T-cell (primary cell): ENCODE results near the gene NAP1L5. TPM values are rescaled to one million over a fixed set of nuclear protein-coding genes. Genes with fewer than 3 reads are reported as not detected.

Experiments used
- ATAC-seq, 4 experiments: fragments of 200-7000 bp in 3 of 4; fragments of 150-1000 bp in 1 of 4; cut with Tn5 transposase; replicated peaks in 1 of 4; 1 replicate in 3 of 4; 2 replicates in 1 of 4; pipeline ENCODE4 v1.10.0; 2021; ENCODE audit warnings: moderate library complexity in 3 of 4, mild to moderate bottlenecking in 2 of 4, moderate number of reproducible peaks in 1 of 4
- CTCF ChIA-PET, 2 donors: fragments of 300-600 bp; sonication (Branson Sonifier 250); formaldehyde crosslinking; loops; one replicate each; lab custom pipeline; 2022; ENCODE audit warnings: antibody characterized with exemption in 2 of 2; lab: Charles Lee
- POLR2A ChIA-PET, 2 donors: fragments of 300-600 bp; sonication (Branson Sonifier 250); formaldehyde crosslinking; loops; one replicate each; lab custom pipeline; 2022; ENCODE audit warnings: antibody characterized with exemption in 2 of 2; lab: Charles Lee
- DNase-seq, 35 experiments: peaks; one replicate each; pipeline versions ENCODE4 v3.0.0 to v3.0.0-alpha.2; 2013 to 2023
- H3K27ac ChIP-seq: one replicate; pipeline ENCODE4 v1.5.1; 2013; ENCODE audit warnings: low read length
- H3K27me3 ChIP-seq, 2 experiments: replicated peaks in 1 of 2; 1 replicate in 1 of 2; 2 replicates in 1 of 2; pipeline versions ENCODE4 v1.6.1 to v1.7.0; 2013; ENCODE audit warnings: low read length in 1 of 2, mixed read lengths in 1 of 2; ENCODE audit not compliant: control insufficient read depth in 2 of 2, insufficient read depth in 2 of 2; ENCODE audit errors: extremely low read depth in 1 of 2
- H3K36me3 ChIP-seq, 2 donors: 1 replicate in 1 of 2; 2 replicates in 1 of 2; pipeline versions ENCODE4 v1.6.1 to v1.7.0; 2013; ENCODE audit warnings: low read length in 1 of 2; ENCODE audit not compliant: control insufficient read depth in 2 of 2, insufficient read depth in 1 of 2; ENCODE audit errors: extremely low read depth in 1 of 2
- H3K4me1 ChIP-seq, 2 experiments: 1 replicate in 1 of 2; 2 replicates in 1 of 2; pipeline versions ENCODE4 v1.6.1 to v1.7.0; 2013; ENCODE audit warnings: low read length in 2 of 2, mixed read lengths in 1 of 2; ENCODE audit not compliant: insufficient read depth in 2 of 2, control insufficient read depth in 1 of 2; ENCODE audit errors: extremely low read depth in 1 of 2
- H3K4me3 ChIP-seq, 2 donors: 1 replicate in 1 of 2; 2 replicates in 1 of 2; pipeline versions ENCODE4 v1.5.1 to v1.7.0; 2013; ENCODE audit warnings: mild to moderate bottlenecking in 2 of 2, low read length in 1 of 2, moderate library complexity in 1 of 2; ENCODE audit not compliant: control insufficient read depth in 1 of 2; ENCODE audit errors: extremely low read depth in 1 of 2
- H3K9me3 ChIP-seq: 2 replicates; pipeline ENCODE4 v1.7.0; 2013
- H3K27ac Mint-ChIP-seq, 2 donors: one replicate each; pipeline ENCODE4 v1.8.0; 2020 to 2021; ENCODE audit warnings: mild to moderate bottlenecking in 2 of 2, mixed read lengths in 2 of 2
- H3K27me3 Mint-ChIP-seq, 2 donors: one replicate each; pipeline ENCODE4 v1.8.0; 2021 to 2022; ENCODE audit warnings: mixed read lengths in 2 of 2
- H3K36me3 Mint-ChIP-seq: one replicate; pipeline ENCODE4 v1.8.0; 2021; ENCODE audit warnings: mixed read lengths
- H3K4me1 Mint-ChIP-seq, 3 donors: one replicate each; pipeline ENCODE4 v1.8.0; 2020 to 2022; ENCODE audit warnings: mixed read lengths in 3 of 3, mild to moderate bottlenecking in 1 of 3
- H3K4me3 Mint-ChIP-seq, 3 donors: one replicate each; pipeline ENCODE4 v1.8.0; 2020 to 2022; ENCODE audit warnings: mild to moderate bottlenecking in 3 of 3, mixed read lengths in 3 of 3, moderate library complexity in 3 of 3
- H3K9me3 Mint-ChIP-seq, 3 donors: one replicate each; pipeline ENCODE4 v1.8.0; 2020 to 2022; ENCODE audit warnings: mixed read lengths in 3 of 3
- WGBS: methylation state at CpG from one replicate; pipeline ENCODE4 v1.1.5; 2013; ENCODE audit warnings: missing lambda C conversion rate; ENCODE audit not compliant: insufficient coverage; 5-methylcytosine and 5-hydroxymethylcytosine counted together
- total RNA-seq, 35 experiments: library from RNA in 6 of 35; stranded (reverse) in 6 of 35; fragments of 120-200 nt in 1 of 35; gene quantifications; one replicate each; pipeline versions ENCODE4 v1.2.1 to v1.2.4 and lab custom pipeline; 2013 to 2026

NAP1L5 gene, protein sequence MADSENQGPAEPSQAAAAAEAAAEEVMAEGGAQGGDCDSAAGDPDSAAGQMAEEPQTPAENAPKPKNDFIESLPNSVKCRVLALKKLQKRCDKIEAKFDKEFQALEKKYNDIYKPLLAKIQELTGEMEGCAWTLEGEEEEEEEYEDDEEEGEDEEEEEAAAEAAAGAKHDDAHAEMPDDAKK
- total RNA-seq (10 to 100 TPM in 2 of 5 donors, 1 to 10 TPM in 3; 1.2 to 10.4 (median 2.3) TPM), total RNA-seq (lab: John Stamatoyannopoulos, UW) (1.5 to 35.0 (median 4.8) reads per million in 29 experiments)
- total RNA-seq (2013), result 6.8 TPM

DNA sequence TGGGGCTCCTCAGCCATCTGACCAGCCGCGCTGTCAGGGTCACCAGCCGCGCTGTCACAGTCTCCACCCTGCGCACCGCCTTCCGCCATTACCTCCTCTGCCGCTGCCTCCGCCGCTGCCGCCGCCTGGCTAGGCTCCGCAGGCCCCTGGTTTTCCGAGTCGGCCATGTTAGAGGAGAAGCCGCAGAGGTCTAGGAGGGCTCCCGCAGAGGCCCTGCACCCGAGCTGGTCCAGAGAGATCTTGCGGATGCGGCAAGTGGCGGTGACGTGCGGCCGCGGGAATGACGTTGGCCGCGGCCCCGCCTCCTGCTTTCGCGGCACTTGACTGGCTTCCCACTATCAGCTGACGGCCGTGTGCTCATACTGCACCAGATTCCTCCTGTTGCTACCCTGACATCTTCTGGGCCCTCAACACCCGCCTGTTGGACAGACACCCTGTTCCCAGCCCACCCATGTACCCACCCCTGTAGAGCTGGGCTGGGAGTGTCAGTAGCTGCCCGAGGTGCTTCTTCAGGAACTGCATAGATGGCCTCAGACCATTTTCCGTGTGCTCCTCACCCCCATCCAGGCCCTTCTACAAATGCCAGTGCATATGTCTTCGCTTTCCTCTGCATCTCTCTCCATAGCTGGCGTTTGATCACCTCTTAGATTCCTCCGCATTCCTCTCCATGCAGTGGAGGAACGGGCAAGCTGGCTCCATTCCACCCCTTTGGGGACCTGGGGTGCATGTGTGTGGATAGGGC, at the start of gene NAP1L5:
NAP1L5 (minus strand) TSS at position 242 of the 742 bp plus-strand sequence; CDS start at position 167, 75 bp downstream.
- Mint-ChIP-seq H3K27ac (peak within 1 kb of the TSS; percentile 75 to 77), H3K27me3 (no peaks in the 10 kb centered on the region), H3K9me3 (peaks cover 0 to 4% (median 0%) of the 10 kb centered on the region in 3 donors), H3K4me3 (peak within 1 kb of the TSS; percentile 83 to 89 (median 87)), H3K36me3 (peaks cover 25% of the 10 kb centered on the region), H3K4me1 (peaks cover 19 to 25% (median 19%) of the 10 kb centered on the region in 3 donors)
- no peaks in the 10 kb centered on the region for H3K27me3 ChIP-seq
- peaks cover under 1 to 6% of the 10 kb centered on the region in 2 donors for H3K36me3 ChIP-seq
- POLR2A ChIA-PET, result interaction anchor here in 1 of 2 donors (1.0 to 1.1 kb wide), 2 partner anchors 85 to 241 kb away, joined by 3 to 5 read pairs; partner anchors contain the start of gene HERC5
- DNase-seq, result peak; percentile 24 to 89 (median 80)
- CTCF ChIA-PET, result interaction anchor here (0.6 to 0.8 kb wide), 4 partner anchors 27 to 171 kb away, joined by 3 to 6 read pairs (median 4); no protein-coding TSS in a partner anchor
- no peaks in the 10 kb centered on the region for H3K9me3 ChIP-seq
- H3K4me1 ChIP-seq, result peaks cover 2 to 11% of the 10 kb centered on the region in 2 experiments
- peak within 1 kb of the TSS; percentile 56 for H3K27ac ChIP-seq
- ATAC-seq, result peak; percentile 76 to 94 (median 86)
- H3K4me3 ChIP-seq, result peak within 1 kb of the TSS; percentile 59 to 64
- WGBS, result 52% methylated on average over 37 of the region's 40 CpGs

DNA sequence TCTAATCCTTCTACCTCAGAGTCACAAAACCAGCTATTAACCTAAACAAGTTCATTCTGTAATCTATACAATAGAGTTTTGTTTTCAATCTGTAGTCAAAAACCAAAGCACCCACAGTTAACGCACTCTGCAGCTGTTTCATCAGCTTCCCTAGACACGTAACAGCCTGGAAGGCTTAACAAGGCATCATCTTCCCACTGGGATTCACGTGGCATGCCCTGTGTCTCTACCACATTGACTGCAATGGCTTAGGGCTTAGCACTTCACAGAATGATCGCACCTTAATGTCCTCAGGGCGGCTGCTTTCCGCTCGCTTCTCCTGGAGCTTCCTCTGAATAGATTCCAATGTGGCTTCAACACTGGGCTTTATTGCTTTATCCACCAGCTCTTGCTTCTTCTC, 49.7 kb upstream of the NAP1L5 start:
- Mint-ChIP-seq H3K27ac (no peak overlapping the region), H3K9me3 (no peaks in the 10 kb centered on the region), H3K4me1 (no peaks in the 10 kb centered on the region), H3K36me3 (peaks cover 45% of the 10 kb centered on the region), H3K4me3 (no peak overlapping the region), H3K27me3 (no peaks in the 10 kb centered on the region)
- ChIA-PET CTCF (interaction anchor here in 1 of 2 donors (0.5 to 0.6 kb wide), 2 partner anchors 526 to 1249 kb away, joined by 3 to 4 read pairs; no protein-coding TSS in a partner anchor), POLR2A (no interaction called here)
- Histone ChIP-seq H3K36me3 (peaks cover 3 to 15% of the 10 kb centered on the region in 2 donors), H3K4me3 (no peak overlapping the region), H3K4me1 (no peaks in the 10 kb centered on the region), H3K27me3 (no peaks in the 10 kb centered on the region), H3K27ac (no peak overlapping the region), H3K9me3 (no peaks in the 10 kb centered on the region)
- no peak for DNase-seq
- ATAC-seq, result no peak
- 92% methylated on average over 7 of the region's 7 CpGs for WGBS

DNA sequence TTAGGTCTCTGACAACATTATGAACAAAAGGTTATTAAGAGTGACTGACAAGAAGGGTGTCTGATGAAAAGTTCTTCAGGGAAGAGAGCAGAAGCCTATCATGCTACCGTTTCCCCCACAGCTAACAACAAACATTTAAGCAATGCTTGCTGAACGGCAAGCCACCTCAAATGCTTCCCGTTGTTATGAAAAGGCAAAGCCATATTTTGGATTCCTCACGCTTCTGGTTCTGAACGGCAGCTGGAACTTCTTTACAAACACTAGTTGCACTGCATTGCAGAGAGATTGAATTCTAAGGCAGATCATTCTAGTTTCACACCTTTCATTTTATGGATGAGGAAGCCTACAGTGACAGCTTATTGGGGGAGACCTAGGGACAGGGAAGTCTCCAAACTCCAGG, 48.6 kb upstream of the NAP1L5 start:
- WGBS, result 100% methylated on average over 1 of the region's 5 CpGs
- ChIA-PET POLR2A (no interaction called here), CTCF (interaction anchor here in 1 of 2 donors (0.6 kb wide), 1 partner anchor 565 kb away, joined by 6 read pairs; no protein-coding TSS in a partner anchor)
- Mint-ChIP-seq H3K9me3 (no peaks in the 10 kb centered on the region), H3K36me3 (peaks cover 45% of the 10 kb centered on the region), H3K4me1 (no peaks in the 10 kb centered on the region), H3K4me3 (no peak overlapping the region), H3K27me3 (no peaks in the 10 kb centered on the region), H3K27ac (no peak overlapping the region)
- no peaks in the 10 kb centered on the region for H3K4me1 ChIP-seq
- H3K27ac ChIP-seq, result no peak overlapping the region
- H3K9me3 ChIP-seq, result no peaks in the 10 kb centered on the region
- DNase-seq, result no peak
- peaks cover 3 to 15% of the 10 kb centered on the region in 2 donors for H3K36me3 ChIP-seq
- no peak for ATAC-seq
- no peaks in the 10 kb centered on the region for H3K27me3 ChIP-seq
- no peak overlapping the region for H3K4me3 ChIP-seq

DNA sequence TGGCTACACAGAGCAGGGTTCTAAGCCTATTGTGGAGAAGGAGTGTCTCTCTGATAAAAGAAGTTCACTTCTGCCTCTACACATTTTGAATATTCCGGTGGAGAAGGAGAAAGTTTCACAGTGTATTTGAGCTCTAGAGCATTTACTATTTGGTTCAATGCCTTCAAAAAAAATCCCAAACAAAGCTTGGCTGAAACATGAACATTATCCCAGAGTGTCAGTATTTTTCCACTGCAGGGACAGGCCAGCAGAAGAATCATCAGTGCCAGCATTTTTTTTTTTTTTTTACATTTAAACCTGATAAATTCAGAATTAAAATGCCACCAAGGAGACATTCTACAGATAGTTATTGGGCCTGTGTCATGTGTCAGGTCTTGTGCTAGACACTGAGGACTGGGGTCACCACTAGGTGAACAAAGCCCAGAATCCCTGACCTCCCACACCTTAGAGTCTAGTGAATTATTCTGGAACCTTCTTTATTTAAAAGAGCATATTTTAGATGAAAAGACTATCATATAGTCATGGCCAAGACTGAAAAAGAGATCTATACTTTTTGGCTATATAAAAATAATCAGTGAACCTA, 48.0 kb upstream of the NAP1L5 start:
- Histone ChIP-seq H3K4me3 (no peak overlapping the region), H3K9me3 (no peaks in the 10 kb centered on the region), H3K27me3 (no peaks in the 10 kb centered on the region), H3K27ac (no peak overlapping the region), H3K36me3 (peaks cover 3 to 15% of the 10 kb centered on the region in 2 donors), H3K4me1 (no peaks in the 10 kb centered on the region)
- H3K9me3 Mint-ChIP-seq, result no peaks in the 10 kb centered on the region
- ATAC-seq, result no peak
- H3K4me1 Mint-ChIP-seq, result no peaks in the 10 kb centered on the region
- ChIA-PET CTCF (interaction anchor here in 1 of 2 donors (0.6 kb wide), 1 partner anchor 565 kb away, joined by 6 read pairs; no protein-coding TSS in a partner anchor), POLR2A (no interaction called here)
- DNase-seq, result no peak
- no peak overlapping the region for H3K27ac Mint-ChIP-seq
- no CpG with 5 or more reads among the region's 1 CpG for WGBS
- H3K4me3 Mint-ChIP-seq, result no peak overlapping the region
- no peaks in the 10 kb centered on the region for H3K27me3 Mint-ChIP-seq
- peaks cover 45% of the 10 kb centered on the region for H3K36me3 Mint-ChIP-seq

DNA sequence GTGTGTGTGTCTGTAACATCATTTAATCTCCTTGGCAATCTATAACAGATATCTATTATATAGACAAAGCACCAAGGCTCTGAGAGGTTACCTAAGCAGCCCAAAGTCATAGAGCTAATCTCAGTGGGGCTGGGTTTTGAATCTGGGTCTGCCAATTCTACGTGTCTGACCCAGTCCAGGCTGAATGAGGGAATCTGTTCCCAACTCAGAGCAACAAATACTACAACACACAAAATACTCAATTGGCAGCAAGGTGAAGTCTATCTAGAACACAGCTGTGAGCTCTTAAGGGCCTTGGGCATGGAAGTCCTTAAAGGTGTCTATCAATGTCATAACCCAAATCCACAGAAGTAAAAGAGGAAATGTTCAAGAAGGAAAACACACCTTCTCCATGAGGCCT, 47.5 kb upstream of the NAP1L5 start:
- Mint-ChIP-seq H3K27me3 (no peaks in the 10 kb centered on the region), H3K27ac (no peak overlapping the region), H3K36me3 (peaks cover 43% of the 10 kb centered on the region), H3K4me3 (no peak overlapping the region), H3K4me1 (peaks cover 0 to 5% (median 0%) of the 10 kb centered on the region in 3 donors), H3K9me3 (no peaks in the 10 kb centered on the region)
- DNase-seq (no peak), ATAC-seq (no peak)
- Histone ChIP-seq H3K27me3 (no peaks in the 10 kb centered on the region), H3K36me3 (peaks cover 3 to 11% of the 10 kb centered on the region in 2 donors), H3K4me3 (no peak overlapping the region), H3K27ac (no peak overlapping the region), H3K9me3 (no peaks in the 10 kb centered on the region), H3K4me1 (no peaks in the 10 kb centered on the region)
- WGBS, result 80% methylated on average over 1 of the region's 1 CpG
- POLR2A ChIA-PET, result no interaction called here
- CTCF ChIA-PET, result interaction anchor here in 1 of 2 donors (0.6 kb wide), 1 partner anchor 564 kb away, joined by 6 read pairs; no protein-coding TSS in a partner anchor

DNA sequence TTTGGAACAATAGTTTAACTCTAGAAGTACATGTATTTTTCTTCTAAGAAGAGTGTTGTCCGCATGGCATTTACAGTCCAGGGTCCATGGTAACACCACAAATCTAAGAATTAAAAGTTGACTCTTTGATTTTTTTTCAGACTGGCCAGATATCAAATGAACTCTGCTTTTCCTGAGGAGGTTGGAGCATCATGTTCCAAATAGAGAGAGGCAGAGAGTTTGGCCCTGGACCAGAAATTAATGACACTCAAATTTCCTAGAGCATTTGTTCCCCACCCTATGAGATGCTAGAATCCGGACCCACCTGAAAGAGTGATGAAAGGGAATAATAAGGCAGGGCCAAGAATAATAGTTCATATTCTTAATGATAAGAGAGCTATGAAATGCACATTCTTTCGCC, 47.0 kb upstream of the NAP1L5 start:
- H3K27me3 ChIP-seq, result no peaks in the 10 kb centered on the region
- H3K4me1 ChIP-seq, result no peaks in the 10 kb centered on the region
- ATAC-seq (no peak), DNase-seq (no peak)
- Mint-ChIP-seq H3K4me1 (peaks cover 0 to 9% (median 3%) of the 10 kb centered on the region in 3 donors), H3K9me3 (no peaks in the 10 kb centered on the region), H3K36me3 (peaks cover 37% of the 10 kb centered on the region), H3K4me3 (no peak overlapping the region), H3K27me3 (no peaks in the 10 kb centered on the region), H3K27ac (no peak overlapping the region)
- H3K9me3 ChIP-seq, result no peaks in the 10 kb centered on the region
- peaks cover 0 to 11% of the 10 kb centered on the region in 2 donors for H3K36me3 ChIP-seq
- no peak overlapping the region for H3K27ac ChIP-seq
- ChIA-PET CTCF (no interaction called here), POLR2A (no interaction called here)
- WGBS, result 100% methylated on average over 1 of the region's 3 CpGs
- H3K4me3 ChIP-seq, result no peak overlapping the region
